ENCODE data around the gene CLIP4.
A peak's percentile ranks its signal among the peaks of the same experiment; 100 is the strongest.

The CLIP4 gene

DNA sequence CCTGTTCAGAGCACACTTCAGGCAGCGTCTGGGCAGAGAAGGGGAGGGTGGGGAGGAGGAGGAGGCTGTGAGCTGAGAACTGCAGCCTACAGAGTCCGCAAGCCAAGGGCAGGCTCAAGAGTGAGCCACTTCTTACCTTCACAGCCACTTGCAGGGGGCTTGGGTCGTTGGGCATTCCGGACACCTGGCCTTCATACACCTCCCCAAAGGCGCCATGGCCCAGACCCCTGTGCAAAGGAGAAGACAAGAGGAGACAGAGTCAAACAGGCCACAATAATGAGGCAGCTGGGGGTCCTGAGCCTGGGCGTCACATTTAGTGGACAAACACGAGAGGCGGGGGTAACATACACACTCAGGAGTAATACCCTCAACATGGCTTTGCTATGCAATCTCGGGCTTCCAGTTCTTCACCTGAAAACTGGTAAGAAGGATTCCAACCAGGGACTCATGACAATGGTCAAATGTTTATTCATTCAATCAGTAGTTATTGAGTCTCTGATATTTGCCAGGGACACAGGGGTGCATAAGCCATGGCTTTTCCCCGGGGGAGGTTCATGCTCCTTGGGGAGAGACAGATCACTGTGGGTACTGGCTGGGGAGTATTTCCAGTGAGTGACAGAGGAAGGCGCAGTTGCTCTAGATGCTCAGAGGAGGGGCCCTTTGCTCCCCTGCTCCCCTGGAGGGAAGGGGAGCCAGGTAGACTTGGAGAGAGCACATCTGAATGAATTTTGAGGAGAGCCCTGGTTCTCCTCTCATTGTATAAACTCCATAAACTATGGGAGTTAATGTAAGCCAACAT is 107.4 kb downstream of the CLIP4 start:
- Mint-ChIP-seq H3K4me3 (no peak overlapping the region), H3K4me1 (no peaks in the 10 kb centered on the region), H3K27me3 (peaks cover 5% of the 10 kb centered on the region), H3K9me3 (no peaks in the 10 kb centered on the region), H3K27ac (no peak overlapping the region), H3K36me3 (ENCODE audit: low read depth) (no peaks in the 10 kb centered on the region)
- ATAC-seq (no peak), DNase-seq (no peak)

- no peak for ATAC-seq
- no peaks in the 10 kb centered on the region for H3K36me3 Mint-ChIP-seq (ENCODE audit: low read depth)
- no peak overlapping the region for H3K4me3 Mint-ChIP-seq
- no peak overlapping the region for H3K27ac Mint-ChIP-seq
- H3K27me3 Mint-ChIP-seq: peaks cover 5% of the 10 kb centered on the region
- H3K9me3 Mint-ChIP-seq: no peaks in the 10 kb centered on the region
- H3K4me1 Mint-ChIP-seq: no peaks in the 10 kb centered on the region
- DNase-seq: no peak
These were observed 108.0 kb downstream of the CLIP4 start for GRCh38 chr2:29223257-29223656.

DNA sequence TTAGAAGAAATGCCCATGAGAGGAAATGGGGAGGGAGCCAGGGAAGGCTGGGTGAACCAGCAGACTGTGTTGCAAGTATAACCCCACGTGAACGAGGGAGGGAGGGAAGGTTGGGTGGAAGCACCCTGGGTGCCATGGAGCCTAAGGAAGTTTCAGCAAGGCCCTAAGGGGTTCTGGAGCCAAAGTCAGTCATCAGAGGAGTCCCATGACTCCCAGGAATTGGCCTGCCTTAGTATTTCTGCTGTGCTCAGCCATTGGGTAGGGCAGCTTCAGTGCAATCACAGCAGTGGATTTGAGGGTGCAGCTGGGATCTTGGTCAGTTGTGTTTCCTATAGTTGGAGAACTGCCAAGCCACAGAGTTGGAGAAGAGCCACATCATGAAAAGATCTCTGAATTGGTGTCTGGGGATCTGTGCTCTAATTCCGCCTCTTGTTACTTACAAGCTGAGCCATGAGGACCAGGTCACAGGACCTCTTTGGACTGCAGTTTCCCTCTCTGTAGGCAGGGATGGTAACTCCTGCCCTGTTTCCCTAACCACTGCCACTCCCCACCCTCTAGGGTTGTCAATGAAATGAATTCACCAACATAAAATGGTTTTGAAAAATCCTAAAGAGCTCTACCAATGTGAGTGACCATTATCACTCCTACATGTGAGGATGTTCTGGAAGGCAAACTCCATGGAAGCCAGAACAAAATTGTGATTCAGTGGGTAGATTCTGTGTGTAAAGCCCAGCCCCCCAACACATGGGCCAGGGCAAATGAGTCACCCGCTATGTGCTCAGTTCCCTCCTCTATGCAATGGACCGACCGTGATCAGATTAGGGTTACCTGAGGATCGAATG is 108.9 kb downstream of the CLIP4 start:
- no peak overlapping the region for H3K4me3 Mint-ChIP-seq
- DNase-seq (no peak), ATAC-seq (no peak)
- H3K9me3 Mint-ChIP-seq: no peaks in the 10 kb centered on the region
- no peaks in the 10 kb centered on the region for H3K36me3 Mint-ChIP-seq (ENCODE audit: low read depth)
- H3K27ac Mint-ChIP-seq: no peak overlapping the region
- no peaks in the 10 kb centered on the region for H3K4me1 Mint-ChIP-seq
- H3K27me3 Mint-ChIP-seq: peaks cover 5% of the 10 kb centered on the region

GRCh38 chr2:29224693-29225551 is 109.7 kb downstream of the CLIP4 start:
- H3K4me3 Mint-ChIP-seq: no peak overlapping the region
- no peaks in the 10 kb centered on the region for H3K9me3 Mint-ChIP-seq
- DNase-seq (no peak), ATAC-seq (peak; percentile 31)
- no peaks in the 10 kb centered on the region for H3K36me3 Mint-ChIP-seq (ENCODE audit: low read depth)
- H3K27me3 Mint-ChIP-seq: peaks cover 6% of the 10 kb centered on the region
- no peaks in the 10 kb centered on the region for H3K4me1 Mint-ChIP-seq
- H3K27ac Mint-ChIP-seq: no peak overlapping the region

GRCh38 chr2:29225814-29226213 is 110.6 kb downstream of the CLIP4 start:
- H3K27me3 Mint-ChIP-seq: peaks cover 6% of the 10 kb centered on the region
- no peak overlapping the region for H3K4me3 Mint-ChIP-seq
- no peaks in the 10 kb centered on the region for H3K4me1 Mint-ChIP-seq
- DNase-seq: no peak
- H3K9me3 Mint-ChIP-seq: no peaks in the 10 kb centered on the region
- H3K36me3 Mint-ChIP-seq (ENCODE audit: low read depth): no peaks in the 10 kb centered on the region
- H3K27ac Mint-ChIP-seq: no peak overlapping the region
- no peak for ATAC-seq

GRCh38 chr2:29226375-29226774 is 111.2 kb downstream of the CLIP4 start:
- peaks cover 6% of the 10 kb centered on the region for H3K27me3 Mint-ChIP-seq

GRCh38 chr2:29226808-29227207 is 111.6 kb downstream of the CLIP4 start:
- DNase-seq (no peak), ATAC-seq (no peak)
- Mint-ChIP-seq H3K4me3 (no peak overlapping the region), H3K4me1 (no peaks in the 10 kb centered on the region), H3K9me3 (no peaks in the 10 kb centered on the region), H3K27me3 (peaks cover 6% of the 10 kb centered on the region), H3K36me3 (ENCODE audit: low read depth) (no peaks in the 10 kb centered on the region), H3K27ac (no peak overlapping the region)

More at GRCh38 chr2:29226375-29226774, 111.2 kb downstream of the CLIP4 start:
- DNase-seq: no peak
- Mint-ChIP-seq H3K9me3 (no peaks in the 10 kb centered on the region), H3K27ac (no peak overlapping the region), H3K4me3 (no peak overlapping the region), H3K4me1 (no peaks in the 10 kb centered on the region), H3K36me3 (ENCODE audit: low read depth) (no peaks in the 10 kb centered on the region)
- no peak for ATAC-seq

DNA sequence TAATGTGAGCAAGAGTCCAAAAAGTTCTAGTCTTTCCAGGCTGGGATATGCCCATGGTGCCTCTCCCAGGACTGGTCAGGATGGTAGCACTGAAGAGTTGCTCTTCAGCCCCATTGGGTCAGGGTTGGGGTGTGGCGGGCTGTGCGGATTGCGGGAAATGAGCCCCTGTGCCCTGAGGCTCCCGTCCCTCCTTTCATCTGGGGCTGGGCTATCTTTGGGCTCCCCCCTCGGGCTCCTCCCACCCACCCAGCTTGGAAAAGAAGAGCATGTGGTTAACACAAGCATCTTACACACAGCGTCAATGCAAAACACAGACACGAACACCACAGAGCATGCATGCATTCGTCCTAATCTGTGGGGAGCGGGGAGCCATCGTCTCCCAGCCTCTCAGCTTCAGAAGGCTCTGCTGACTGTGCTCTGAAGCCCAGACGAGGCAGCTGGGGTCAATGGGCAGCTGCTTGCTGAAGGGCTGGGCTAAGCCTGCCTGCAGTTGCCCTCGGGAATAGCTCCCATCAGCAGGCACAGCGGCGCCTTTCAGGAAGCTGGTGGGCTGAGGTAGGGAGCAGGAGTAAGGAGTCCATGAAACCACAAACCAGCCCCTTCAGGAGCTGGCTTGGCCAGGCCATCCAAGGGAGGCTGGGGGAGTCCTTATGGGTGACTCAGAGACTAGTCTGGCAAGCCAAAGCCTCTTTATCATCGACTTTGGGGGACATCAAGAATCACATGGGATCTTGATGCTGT is 112.9 kb downstream of the CLIP4 start:
- H3K27me3 Mint-ChIP-seq: peaks cover 6% of the 10 kb centered on the region
- no peaks in the 10 kb centered on the region for H3K36me3 Mint-ChIP-seq (ENCODE audit: low read depth)
- H3K4me3 Mint-ChIP-seq: no peak overlapping the region
- no peaks in the 10 kb centered on the region for H3K9me3 Mint-ChIP-seq
- H3K27ac Mint-ChIP-seq: no peak overlapping the region
- H3K4me1 Mint-ChIP-seq: no peaks in the 10 kb centered on the region
- DNase-seq (no peak), ATAC-seq (no peak)

GRCh38 chr2:29228947-29229346 is 113.7 kb downstream of the CLIP4 start:
- H3K4me1 Mint-ChIP-seq: no peaks in the 10 kb centered on the region
- H3K27ac Mint-ChIP-seq: no peak overlapping the region
- DNase-seq (no peak), ATAC-seq (no peak)
- H3K9me3 Mint-ChIP-seq: no peaks in the 10 kb centered on the region
- H3K4me3 Mint-ChIP-seq: no peak overlapping the region
- H3K27me3 Mint-ChIP-seq: peaks cover 6% of the 10 kb centered on the region
- no peaks in the 10 kb centered on the region for H3K36me3 Mint-ChIP-seq (ENCODE audit: low read depth)

- no peaks in the 10 kb centered on the region for H3K4me1 Mint-ChIP-seq
- DNase-seq: no peak
- H3K27me3 Mint-ChIP-seq: peaks cover 6% of the 10 kb centered on the region
- ATAC-seq: no peak
- H3K36me3 Mint-ChIP-seq (ENCODE audit: low read depth): no peaks in the 10 kb centered on the region
- no peak overlapping the region for H3K27ac Mint-ChIP-seq
- H3K9me3 Mint-ChIP-seq: no peaks in the 10 kb centered on the region
- H3K4me3 Mint-ChIP-seq: no peak overlapping the region
These were observed 114.4 kb downstream of the CLIP4 start for GRCh38 chr2:29229640-29230039.

- DNase-seq: no peak
- no peaks in the 10 kb centered on the region for H3K9me3 Mint-ChIP-seq
- H3K36me3 Mint-ChIP-seq (ENCODE audit: low read depth): no peaks in the 10 kb centered on the region
- no peaks in the 10 kb centered on the region for H3K4me1 Mint-ChIP-seq
- H3K27me3 Mint-ChIP-seq: peaks cover 7% of the 10 kb centered on the region
- H3K27ac Mint-ChIP-seq: no peak overlapping the region
- H3K4me3 Mint-ChIP-seq: no peak overlapping the region
- ATAC-seq: no peak
These were observed 116.8 kb downstream of the CLIP4 start for GRCh38 chr2:29232041-29232440.

DNA sequence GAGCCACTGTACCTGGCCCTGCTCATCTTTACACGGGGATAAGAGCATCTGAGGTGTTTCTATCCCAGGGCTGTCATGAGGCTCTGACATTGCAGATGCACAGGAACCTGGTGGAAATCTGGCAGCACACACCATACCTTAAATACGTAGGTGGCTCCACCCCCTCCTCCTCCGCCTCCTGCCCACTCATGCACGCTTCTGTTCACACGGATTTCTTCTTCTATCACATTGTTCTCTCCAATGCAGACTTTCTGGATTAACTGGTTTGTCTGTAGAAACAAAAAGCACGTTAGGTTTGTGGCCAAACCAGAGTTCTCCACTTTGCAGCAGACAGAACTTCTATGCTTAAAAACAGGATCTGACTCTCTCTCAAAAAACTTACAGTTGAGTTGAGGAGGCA is 118.2 kb downstream of the CLIP4 start:
- DNase-seq: no peak
- no peaks in the 10 kb centered on the region for H3K36me3 Mint-ChIP-seq (ENCODE audit: low read depth)
- no peak for ATAC-seq

GRCh38 chr2:29235411-29235810 is 120.2 kb downstream of the CLIP4 start:
- Mint-ChIP-seq H3K36me3 (ENCODE audit: low read depth) (no peaks in the 10 kb centered on the region), H3K4me1 (no peaks in the 10 kb centered on the region), H3K4me3 (no peak overlapping the region), H3K9me3 (no peaks in the 10 kb centered on the region), H3K27ac (no peak overlapping the region), H3K27me3 (peaks cover 11% of the 10 kb centered on the region)
- no peak for ATAC-seq
- no peak for DNase-seq

More for the DNA sequence above, 118.2 kb downstream of the CLIP4 start:
- no peak overlapping the region for H3K4me3 Mint-ChIP-seq
- peaks cover 10% of the 10 kb centered on the region for H3K27me3 Mint-ChIP-seq
- no peaks in the 10 kb centered on the region for H3K9me3 Mint-ChIP-seq
- no peak overlapping the region for H3K27ac Mint-ChIP-seq
- H3K4me1 Mint-ChIP-seq: no peaks in the 10 kb centered on the region

GRCh38 chr2:29236074-29236473 is 120.9 kb downstream of the CLIP4 start:
- Mint-ChIP-seq H3K9me3 (no peaks in the 10 kb centered on the region), H3K4me3 (no peak overlapping the region), H3K4me1 (no peaks in the 10 kb centered on the region), H3K36me3 (ENCODE audit: low read depth) (no peaks in the 10 kb centered on the region), H3K27me3 (peaks cover 11% of the 10 kb centered on the region), H3K27ac (no peak overlapping the region)
- ATAC-seq (no peak), DNase-seq (no peak)
